HG02938 (cell line): Measurements from ENCODE around the gene DNLZ.

Source experiments
- ATAC-seq: cut with Tn5 transposase; IDR thresholded peaks from one replicate; pipeline ENCODE4 v1.9.1; 2021; ENCODE audit warnings: mild to moderate bottlenecking, moderate library complexity; ENCODE audit not compliant: unreplicated experiment

DNLZ gene

GRCh38 chr9:136345281-136346156 lies 18.0 kb downstream of the DNLZ start:
- no peak for ATAC-seq

DNA sequence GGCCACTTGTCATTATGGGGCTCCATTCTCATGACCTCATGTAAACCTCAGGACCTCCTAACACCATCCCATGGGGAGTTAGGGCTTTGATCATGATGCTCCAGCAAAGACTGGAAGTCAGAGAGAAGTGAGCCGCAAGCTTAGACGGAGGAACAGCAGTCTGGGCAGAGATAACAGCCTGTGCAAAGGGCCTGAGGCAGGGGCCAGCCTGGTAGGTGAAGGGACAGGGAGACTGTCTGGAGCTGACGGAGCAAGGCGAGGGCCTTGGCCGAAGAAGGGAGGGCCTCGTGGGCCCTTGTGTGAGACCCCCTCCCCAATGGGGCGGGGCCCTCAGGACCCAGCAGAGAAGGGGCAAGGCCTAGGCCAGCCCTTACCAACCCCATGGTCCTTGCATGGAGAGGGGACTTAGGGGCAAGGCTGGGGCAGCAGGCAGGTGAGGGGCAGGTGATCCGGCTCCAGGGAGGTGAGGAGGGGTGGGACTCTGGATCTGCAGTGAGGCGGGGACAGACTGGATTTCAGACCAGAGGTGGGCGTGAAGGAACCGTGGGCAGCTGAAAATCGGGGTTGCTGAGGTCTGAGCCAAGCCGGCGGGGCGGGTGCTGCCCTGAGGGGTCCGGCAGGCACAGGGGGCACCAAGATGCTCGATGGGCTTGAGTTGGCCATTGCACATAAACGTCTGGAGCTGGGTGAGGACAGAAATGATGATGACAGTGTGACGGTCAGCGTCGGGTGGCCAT lies 18.8 kb downstream of the DNLZ start:
- ATAC-seq, result no peak

GRCh38 chr9:136343884-136344269 lies 19.7 kb downstream of the DNLZ start:
- ATAC-seq, result no peak

GRCh38 chr9:136343121-136343883 lies 20.2 kb downstream of the DNLZ start:
- ATAC-seq, result no peak

GRCh38 chr9:136342181-136343120 lies 21.1 kb downstream of the DNLZ start:
- no peak for ATAC-seq

DNA sequence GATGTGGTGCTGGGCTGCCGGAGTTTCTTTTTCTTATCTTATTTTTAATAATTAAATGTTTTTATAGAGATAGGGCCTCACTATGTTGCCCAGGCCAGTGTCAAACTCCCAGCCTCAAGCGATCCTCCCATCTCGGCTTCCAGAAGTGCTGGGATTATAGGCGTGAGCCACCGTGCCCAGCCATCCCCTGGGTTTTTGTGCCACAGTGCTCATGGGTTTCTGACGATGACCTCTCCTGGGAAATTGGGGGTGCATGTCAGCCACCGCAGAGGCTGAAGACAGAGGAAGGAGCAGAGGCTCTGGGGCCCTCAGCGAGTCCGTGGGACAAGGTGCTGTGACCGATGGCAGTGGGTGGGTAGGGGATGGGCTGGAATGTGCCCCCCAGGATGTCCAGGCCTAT lies 21.8 kb downstream of the DNLZ start:
- no peak for ATAC-seq

DNA sequence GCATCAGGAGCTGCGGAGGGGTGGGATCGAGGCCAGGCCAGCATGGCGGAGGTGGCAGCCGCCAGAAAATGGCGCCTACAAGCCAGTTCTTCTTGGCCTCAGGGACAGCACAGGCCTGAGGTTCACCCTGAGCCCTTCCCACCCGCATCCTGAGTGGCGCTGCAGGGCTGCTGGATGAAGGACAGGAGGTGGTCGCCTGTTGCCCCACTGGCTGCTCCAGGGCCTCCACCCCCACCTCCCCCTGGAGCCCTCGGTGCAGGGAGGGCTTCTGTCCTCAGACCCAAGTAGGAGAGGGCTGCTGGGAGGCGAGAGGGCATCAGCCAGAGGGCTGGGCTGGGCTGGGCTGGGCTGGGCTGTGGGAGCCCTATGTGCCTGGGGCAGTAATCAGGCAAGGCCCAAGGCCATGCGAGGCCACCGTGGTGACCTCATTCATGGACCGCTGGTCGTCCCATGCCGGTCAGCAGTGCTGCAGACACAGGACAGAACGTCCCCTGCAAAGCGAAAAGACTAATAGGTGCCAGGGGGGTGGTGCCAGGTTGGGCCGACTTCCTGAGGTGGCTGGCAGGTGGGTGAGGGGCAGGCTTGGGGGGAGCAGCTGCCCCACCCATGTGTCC lies 22.4 kb downstream of the DNLZ start:
- no peak for ATAC-seq

- ATAC-seq, result no peak
Measured at GRCh38 chr9:136340356-136341041, 23.0 kb downstream of the DNLZ start.

GRCh38 chr9:136339958-136340310 lies 23.6 kb downstream of the DNLZ start:
- no peak for ATAC-seq

DNA sequence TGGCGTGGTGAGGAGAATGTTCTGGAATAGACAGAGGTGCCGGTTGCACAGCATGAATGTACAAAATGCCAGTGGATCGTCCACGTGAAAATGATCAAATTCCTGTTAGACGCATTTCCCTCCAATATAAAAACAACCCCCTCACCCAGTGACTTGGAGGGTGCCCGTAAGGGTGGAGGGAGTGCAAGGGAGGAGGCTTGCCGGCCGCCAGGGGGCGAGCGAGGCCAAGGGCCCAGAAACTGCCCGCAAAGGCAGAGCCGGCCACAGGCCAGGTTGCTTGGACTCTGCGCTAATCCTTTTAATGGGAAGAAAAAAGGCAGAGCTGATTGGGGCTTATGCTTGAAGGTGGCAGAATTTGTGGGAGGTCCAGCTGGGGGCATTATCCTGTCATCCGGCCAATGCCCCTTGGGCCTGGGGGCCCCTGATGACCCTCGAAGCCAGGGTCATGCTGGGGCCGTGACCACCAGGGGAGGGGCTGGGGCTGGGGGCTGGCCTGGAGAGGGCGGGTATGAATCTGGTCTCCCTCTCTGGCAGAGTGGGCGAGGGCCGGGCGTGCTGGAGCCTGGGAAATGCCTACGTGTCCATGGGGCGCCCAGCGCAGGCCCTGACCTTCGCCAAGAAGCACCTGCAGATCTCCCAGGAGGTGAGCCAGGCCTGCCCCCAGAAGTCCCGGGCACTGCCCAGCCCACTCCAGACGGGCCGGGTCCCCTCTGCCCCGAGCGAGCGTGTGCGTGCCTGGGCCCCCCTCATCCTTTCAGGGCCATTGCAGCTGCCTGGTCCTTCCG lies 24.2 kb downstream of the DNLZ start:
- no peak for ATAC-seq

DNA sequence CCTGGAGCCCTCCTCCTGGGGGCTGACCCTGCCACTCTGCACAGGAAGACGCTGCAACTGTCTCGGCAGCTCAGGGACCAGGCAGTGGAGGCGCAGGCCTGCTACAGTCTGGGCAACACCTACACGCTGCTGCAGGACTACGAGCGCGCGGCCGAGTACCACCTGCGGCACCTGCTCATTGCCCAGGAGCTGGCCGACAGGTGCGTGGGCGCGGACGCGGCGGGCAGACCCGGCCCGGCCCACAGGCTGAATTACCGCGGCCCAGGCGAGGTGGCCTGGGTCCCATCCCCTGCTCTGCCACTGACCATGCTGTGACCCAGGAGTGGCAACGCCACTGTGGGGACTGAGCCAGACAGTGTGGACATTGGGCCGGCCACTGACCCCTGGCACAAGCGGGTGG lies 25.0 kb downstream of the DNLZ start:
- no peak for ATAC-seq

DNA sequence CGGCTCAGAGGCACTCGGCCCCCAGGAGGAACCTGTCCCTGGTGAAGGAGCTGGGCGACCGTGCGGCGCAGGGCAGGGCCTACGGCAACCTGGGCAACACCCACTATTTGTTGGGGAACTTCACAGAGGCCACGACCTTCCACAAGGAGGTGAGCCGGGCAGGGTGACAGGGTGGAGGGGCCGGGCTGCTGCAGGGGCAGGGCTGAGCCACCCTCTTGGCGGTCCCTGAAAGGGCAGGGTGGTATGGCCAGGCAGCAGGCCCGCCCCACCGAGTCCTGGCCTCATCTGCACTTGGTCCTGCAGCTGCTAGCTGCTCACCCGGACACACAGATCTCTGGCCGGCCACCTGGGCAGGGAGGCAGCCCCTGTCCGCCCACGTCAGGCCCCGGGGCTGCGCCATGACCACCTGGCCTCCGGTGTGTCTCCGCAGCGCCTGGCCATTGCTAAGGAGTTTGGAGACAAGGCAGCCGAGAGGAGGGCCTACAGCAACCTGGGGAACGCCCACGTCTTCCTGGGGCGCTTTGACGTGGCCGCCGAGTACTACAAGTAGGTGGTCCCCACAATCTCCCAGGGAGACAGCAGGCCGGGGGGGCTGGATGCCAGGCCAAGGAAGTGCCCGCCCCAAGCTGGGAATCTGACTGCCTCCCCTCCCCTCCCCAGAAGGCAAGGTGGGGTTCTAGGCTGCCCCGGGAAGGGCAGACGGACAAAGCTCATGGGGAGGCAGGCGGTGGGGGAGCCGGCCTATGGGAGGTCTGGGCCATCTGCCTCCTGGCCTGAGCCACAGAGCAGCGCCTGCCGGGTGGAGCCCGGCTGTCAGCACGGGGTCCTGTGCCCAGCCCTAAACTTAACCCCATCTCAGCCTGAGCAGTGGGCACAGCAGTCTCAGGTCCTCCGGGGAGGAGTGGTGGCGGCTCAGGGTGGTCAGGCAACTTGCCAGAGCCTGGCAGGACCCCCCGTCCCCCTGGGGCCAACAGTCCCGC lies 25.8 kb downstream of the DNLZ start:
- ATAC-seq, result no peak

DNA sequence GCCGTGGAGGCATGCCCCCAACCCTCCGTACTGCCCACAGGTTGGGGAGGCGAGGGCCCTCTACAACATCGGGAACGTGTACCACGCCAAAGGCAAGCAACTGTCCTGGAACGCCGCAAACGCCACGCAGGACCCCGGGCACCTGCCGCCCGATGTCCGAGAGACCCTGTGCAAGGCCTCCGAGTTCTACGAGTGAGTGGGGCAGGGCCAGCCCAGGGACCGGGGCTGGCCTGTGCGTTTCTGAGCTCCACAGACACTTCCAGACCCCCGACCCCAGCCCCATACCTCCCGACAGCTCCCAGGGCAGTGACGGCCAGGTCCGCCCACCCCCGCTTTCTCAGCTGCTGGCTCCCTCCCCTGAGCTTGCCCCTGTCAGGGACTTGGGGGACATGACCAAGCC lies 26.7 kb downstream of the DNLZ start:
- ATAC-seq, result no peak

- ATAC-seq, result no peak
Measured at GRCh38 chr9:136336156-136336870, 27.2 kb downstream of the DNLZ start.

DNA sequence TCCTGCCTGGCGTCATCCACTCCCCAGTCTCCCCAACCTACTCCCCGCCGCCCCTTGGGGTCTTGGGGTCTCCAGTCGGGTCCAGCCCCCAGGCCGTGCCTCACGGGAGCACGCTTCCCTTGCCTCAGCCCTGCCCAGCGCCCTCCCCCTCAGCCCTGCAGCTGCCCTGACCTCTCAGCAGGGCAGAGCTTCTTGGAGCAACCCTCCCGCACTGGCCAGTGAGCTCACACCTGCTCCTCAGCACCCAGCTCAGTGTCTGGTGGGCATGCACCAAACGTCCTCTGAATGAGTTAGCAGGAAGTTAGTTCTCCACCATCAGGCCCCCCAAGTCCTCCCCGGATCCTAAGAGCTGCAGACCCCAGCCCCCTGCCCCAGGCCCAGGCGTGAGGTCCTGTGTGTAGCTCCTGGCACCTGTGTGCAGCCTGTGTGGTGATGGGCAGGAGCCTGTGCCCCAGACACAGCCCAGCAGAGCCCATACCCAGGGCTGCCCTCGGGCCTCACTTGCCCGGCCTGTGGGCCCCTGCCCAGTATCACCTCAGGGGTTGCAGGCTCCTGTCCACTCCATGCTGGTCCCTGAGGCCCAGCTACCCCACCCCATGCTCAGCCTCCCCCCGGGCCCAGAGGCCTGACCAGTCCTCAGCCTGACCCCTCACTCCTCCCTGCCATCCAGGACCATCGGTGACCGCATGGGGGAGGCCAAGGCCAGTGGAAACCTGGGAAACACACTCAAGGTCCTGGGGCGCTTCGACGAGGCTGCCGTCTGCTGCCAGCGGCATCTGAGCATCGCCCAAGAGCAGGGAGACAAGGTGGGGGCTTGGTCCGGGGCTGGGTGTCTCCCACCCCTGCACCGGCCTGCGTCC lies 28.0 kb downstream of the DNLZ start:
- no peak for ATAC-seq

- ATAC-seq, result no peak
Measured at GRCh38 chr9:136334541-136334940, 29.0 kb downstream of the DNLZ start.
